H1 (cell line): ENCODE results near the gene CAV1. TPM values are rescaled to one million over a fixed set of nuclear protein-coding genes. Genes with fewer than 3 reads are reported as not detected.

ENCODE experiments used
- CTCF ChIA-PET: fragments of 300-600 bp; sonication (Branson Sonifier 250); formaldehyde crosslinking; loops from one replicate; lab custom pipeline; 2021; ENCODE audit not compliant: partially characterized antibody; lab: Charles Lee
- POLR2A ChIA-PET: fragments of 300-600 bp; sonication (Branson Sonifier 250); formaldehyde crosslinking; loops from one replicate; lab custom pipeline; 2021; ENCODE audit warnings: inconsistent platforms; ENCODE audit not compliant: partially characterized antibody; lab: Charles Lee
- DNase-seq, 2 experiments: peaks; one replicate each; pipeline versions ENCODE4 v3.0.0 to v3.0.0-alpha.2; 2010 to 2022; ENCODE audit warnings: low spot score in 2 of 2, low read depth in 1 of 2, mixed read lengths in 1 of 2
- FAIRE-seq: peaks from 2 replicates; lab custom pipeline; 2011; peaks lifted over from hg19 to GRCh38; lab: Jason Lieb, UNC
- H2AFZ ChIP-seq: 2 replicates; pipeline ENCODE4 v1.8.1; 2012; ENCODE audit warnings: low read length, inconsistent platforms
- H2AK5ac ChIP-seq: 2 replicates; pipeline ENCODE4 v1.6.1; 2013; ENCODE audit warnings: low read depth, low read length
- H2BK120ac ChIP-seq: replicated peaks from 2 replicates; pipeline ENCODE3; 2013; ENCODE audit warnings: low read depth, low read length, inconsistent platforms
- H2BK12ac ChIP-seq: 2 replicates; pipeline ENCODE4 v1.6.1; 2013; ENCODE audit warnings: low read depth, low read length
- H2BK15ac ChIP-seq: 2 replicates; pipeline ENCODE4 v1.6.1; 2013; ENCODE audit warnings: low read length
- H2BK20ac ChIP-seq: 2 replicates; pipeline ENCODE4 v1.6.1; 2013; ENCODE audit warnings: low read length
- H2BK5ac ChIP-seq: 2 replicates; pipeline ENCODE4 v1.6.1; 2013; ENCODE audit warnings: low read depth, low read length
- H3K14ac ChIP-seq: 2 replicates; pipeline ENCODE4 v1.6.1; 2013; ENCODE audit warnings: inconsistent platforms; ENCODE audit not compliant: insufficient read length
- H3K18ac ChIP-seq: 2 replicates; pipeline ENCODE4 v1.6.1; 2013; ENCODE audit warnings: low read length; ENCODE audit errors: extremely low read depth
- H3K23ac ChIP-seq: 2 replicates; pipeline ENCODE4 v1.6.1; 2013; ENCODE audit warnings: inconsistent platforms; ENCODE audit not compliant: insufficient read length
- H3K23me2 ChIP-seq: 2 replicates; pipeline ENCODE4 v1.6.1; 2013; ENCODE audit warnings: low read depth, low read length
- H3K27ac ChIP-seq: 2 replicates; pipeline ENCODE4 v1.6.1; 2011; ENCODE audit warnings: low read depth, low read length, inconsistent platforms
- H3K27me3 ChIP-seq, 4 experiments: replicated peaks in 1 of 4; 1 replicate in 1 of 4; 2 replicates in 3 of 4; pipeline versions ENCODE4 v1.6.1 to v1.8.1; 2011 to 2013; ENCODE audit warnings: low read length in 3 of 4, mild to moderate bottlenecking in 3 of 4, inconsistent platforms in 2 of 4, mixed read lengths in 2 of 4, moderate library complexity in 1 of 4; ENCODE audit not compliant: control insufficient read depth in 3 of 4, insufficient read depth in 3 of 4; ENCODE audit errors: extremely low read depth in 1 of 4
- H3K36me3 ChIP-seq, 4 experiments: 2 replicates each; pipeline versions ENCODE4 v1.6.1 to v1.8.1; 2011 to 2013; ENCODE audit warnings: mild to moderate bottlenecking in 4 of 4, low read length in 3 of 4, moderate library complexity in 2 of 4, control low read depth in 1 of 4, inconsistent platforms in 1 of 4; ENCODE audit not compliant: insufficient read depth in 4 of 4, control insufficient read depth in 2 of 4
- H3K4ac ChIP-seq: replicated peaks from 2 replicates; pipeline ENCODE3; 2013; ENCODE audit warnings: low read length, low read depth, mixed read lengths, inconsistent platforms; ENCODE audit not compliant: insufficient read length
- H3K4me1 ChIP-seq, 4 experiments: replicated peaks in 1 of 4; 1 replicate in 1 of 4; 2 replicates in 3 of 4; pipeline versions ENCODE4 v1.6.1 to v1.8.1; 2011 to 2013; ENCODE audit warnings: low read length in 3 of 4, inconsistent platforms in 2 of 4, mixed read lengths in 1 of 4; ENCODE audit not compliant: insufficient read depth in 4 of 4, control insufficient read depth in 3 of 4
- H3K4me2 ChIP-seq, 2 experiments: 2 replicates each; pipeline versions ENCODE4 v1.6.1 to v1.8.1; 2011 to 2013; ENCODE audit warnings: low read depth in 2 of 2, low read length in 2 of 2, control low read depth in 1 of 2, inconsistent platforms in 1 of 2, mild to moderate bottlenecking in 1 of 2; ENCODE audit not compliant: insufficient read depth in 1 of 2
- H3K4me3 ChIP-seq, 4 experiments: fragments of 200-600, 300-600 bp in 1 of 4; sonication (generic), shearing (Covaris generic), sonication (Bioruptor Twin) in 1 of 4; 2 replicates each; pipeline versions ENCODE4 v1.5.1 to v1.8.1; 2011 to 2016; ENCODE audit warnings: low read length in 4 of 4, low read depth in 3 of 4, control low read depth in 2 of 4, inconsistent platforms in 2 of 4, mild to moderate bottlenecking in 2 of 4, mixed read lengths in 1 of 4, moderate library complexity in 1 of 4; ENCODE audit not compliant: insufficient read depth in 2 of 4; ENCODE audit errors: extremely low read depth in 1 of 4
- H3K56ac ChIP-seq: replicated peaks from 2 replicates; pipeline ENCODE3; 2013; ENCODE audit warnings: low read depth, mild to moderate bottlenecking, mixed read lengths, low read length, inconsistent platforms; ENCODE audit not compliant: insufficient read length
- H3K79me1 ChIP-seq: 2 replicates; pipeline ENCODE4 v1.6.1; 2013; ENCODE audit warnings: low read depth, low read length, control low read depth
- H3K79me2 ChIP-seq, 2 experiments: 2 replicates each; pipeline versions ENCODE4 v1.6.1 to v1.8.1; 2012 to 2013; ENCODE audit warnings: low read length in 2 of 2, mild to moderate bottlenecking in 2 of 2, inconsistent platforms in 1 of 2; ENCODE audit not compliant: insufficient read depth in 2 of 2, control insufficient read depth in 1 of 2
- H3K9ac ChIP-seq, 4 experiments: replicated peaks in 1 of 4; 1 replicate in 1 of 4; 2 replicates in 3 of 4; pipeline versions ENCODE4 v1.6.1 to v1.8.1; 2011 to 2013; ENCODE audit warnings: low read depth in 3 of 4, low read length in 3 of 4, control low read depth in 2 of 4, mild to moderate bottlenecking in 2 of 4, moderate library complexity in 2 of 4, inconsistent platforms in 1 of 4; ENCODE audit errors: extremely low read depth in 1 of 4
- H3K9me3 ChIP-seq, 2 experiments: 2 replicates each; pipeline versions ENCODE4 v1.6.1 to v1.8.1; 2012 to 2013; ENCODE audit warnings: mild to moderate bottlenecking in 2 of 2, moderate library complexity in 2 of 2, control low read depth in 1 of 2, inconsistent platforms in 1 of 2, low read depth in 1 of 2, low read length in 1 of 2, mixed read lengths in 1 of 2; ENCODE audit not compliant: insufficient read depth in 2 of 2
- H4K20me1 ChIP-seq, 2 experiments: replicated peaks in 1 of 2; 2 replicates each; pipeline versions ENCODE3 to v1.8.1; 2011 to 2013; ENCODE audit warnings: inconsistent platforms in 2 of 2, low read length in 2 of 2, mild to moderate bottlenecking in 1 of 2; ENCODE audit not compliant: insufficient read depth in 2 of 2, control insufficient read depth in 1 of 2
- H4K5ac ChIP-seq: 2 replicates; pipeline ENCODE4 v1.6.1; 2013; ENCODE audit warnings: low read length, low read depth, mixed read lengths, inconsistent platforms; ENCODE audit not compliant: insufficient read length
- H4K8ac ChIP-seq: 2 replicates; pipeline ENCODE4 v1.8.0; 2013; ENCODE audit warnings: mild to moderate bottlenecking, moderate library complexity, low read length, inconsistent platforms; ENCODE audit not compliant: insufficient read depth; ENCODE audit errors: extremely low read depth
- H4K91ac ChIP-seq: replicated peaks from 2 replicates; pipeline ENCODE3; 2013; ENCODE audit warnings: low read length, mixed read lengths, inconsistent platforms; ENCODE audit not compliant: insufficient read length
- BRCA1 ChIP-seq: IDR thresholded peaks from 2 replicates; pipeline ENCODE4 v1.6.1; 2012; ENCODE audit warnings: low read depth, low read length, improper control_type of control experiment
- CHD1 ChIP-seq: IDR thresholded peaks from 2 replicates; pipeline ENCODE4 v1.6.1; 2012; ENCODE audit warnings: low read depth, low read length, improper control_type of control experiment
- CREB1 ChIP-seq: IDR thresholded peaks from 2 replicates; pipeline ENCODE4 v1.6.1; 2012; ENCODE audit warnings: inconsistent platforms
- CTBP2 ChIP-seq: IDR thresholded peaks from 2 replicates; pipeline ENCODE4 v1.7.0; 2011; ENCODE audit warnings: borderline replicate concordance, mild to moderate bottlenecking, moderate library complexity, mixed read lengths, low read length; ENCODE audit not compliant: insufficient read depth, insufficient read length
- EGR1 ChIP-seq: IDR thresholded peaks from 2 replicates; pipeline ENCODE4 v1.6.1; 2011; ENCODE audit warnings: low read depth, low read length, borderline replicate concordance
- FOSL1 ChIP-seq: IDR thresholded peaks from 2 replicates; pipeline ENCODE4 v1.6.1; 2011; ENCODE audit warnings: mild to moderate bottlenecking, low read depth, low read length, moderate library complexity; ENCODE audit not compliant: insufficient read depth
- GTF2F1 ChIP-seq: IDR thresholded peaks from 2 replicates; pipeline ENCODE4 v1.6.1; 2012; ENCODE audit warnings: low read depth, low read length, improper control_type of control experiment, borderline replicate concordance
- JUND ChIP-seq: IDR thresholded peaks from 2 replicates; pipeline ENCODE4 v1.6.1; 2011; ENCODE audit warnings: mild to moderate bottlenecking, improper control_type of control experiment, low read length
- NRF1 ChIP-seq: IDR thresholded peaks from 2 replicates; pipeline ENCODE4 v1.6.1; 2011; ENCODE audit warnings: mild to moderate bottlenecking, low read depth, low read length, improper control_type of control experiment
- POLR2A ChIP-seq, 2 experiments: IDR thresholded peaks; 1 replicate in 1 of 2; 2 replicates in 1 of 2; pipeline ENCODE4 v1.6.1; 2011; ENCODE audit warnings: low read depth in 2 of 2, low read length in 2 of 2, mild to moderate bottlenecking in 2 of 2; ENCODE audit errors: control extremely low read depth in 1 of 2
- RFX5 ChIP-seq: IDR thresholded peaks from 2 replicates; pipeline ENCODE4 v1.6.1; 2011; ENCODE audit warnings: low read depth, low read length, improper control_type of control experiment, borderline replicate concordance
- SIRT6 ChIP-seq: IDR thresholded peaks from one replicate; pipeline ENCODE4 v1.7.1; 2012; ENCODE audit warnings: low read length, inconsistent platforms
- SIX5 ChIP-seq: IDR thresholded peaks from 2 replicates; pipeline ENCODE4 v1.6.1; 2011; ENCODE audit warnings: mild to moderate bottlenecking, low read depth, low read length
- SP1 ChIP-seq: IDR thresholded peaks from 2 replicates; pipeline ENCODE4 v1.6.1; 2011; ENCODE audit warnings: low read depth, low read length
- SP4 ChIP-seq: IDR thresholded peaks from 2 replicates; pipeline ENCODE4 v1.6.1; 2012; ENCODE audit warnings: low read length, inconsistent platforms
- SUZ12 ChIP-seq: fragments of 200-600 bp; sonication (generic); IDR thresholded peaks from 2 replicates; pipeline ENCODE4 v1.6.1; 2012; ENCODE audit warnings: mild to moderate bottlenecking, inconsistent platforms, low read length, moderate library complexity, mixed read lengths
- WGBS, 2 experiments: shearing (Covaris generic) in 1 of 2; methylation state at CpG; one replicate each; pipeline versions ENCODE4 v1.1.6 to v1.1.7; 2013 to 2015; ENCODE audit warnings: low lambda C conversion rate in 2 of 2, mixed read lengths in 2 of 2, inconsistent platforms in 1 of 2, low coverage in 1 of 2, missing lambda C conversion rate in 1 of 2; ENCODE audit not compliant: insufficient replicate concordance in 2 of 2, insufficient coverage in 1 of 2, insufficient read length in 1 of 2; ENCODE audit errors: extremely low coverage in 1 of 2, missing lambda C conversion rate in 1 of 2; 5-methylcytosine and 5-hydroxymethylcytosine counted together
- polyA plus RNA-seq, 7 experiments: library from polyadenylated mRNA; depleted of rRNA in 3 of 7; stranded (reverse) in 5 of 7; unstranded in 2 of 7; fragments of >200 nt in 5 of 7; fragments of 200-250 nt in 2 of 7; gene quantifications; 1 replicate in 5 of 7; 2 replicates in 1 of 7; 4 replicates in 1 of 7; pipeline versions ENCODE4 v1.2.1 to v1.2.3, GENCODE V29; 2011 to 2013; ENCODE audit warnings: missing spikeins in 2 of 7, mixed read lengths in 2 of 7
- total RNA-seq: library from RNA; stranded (reverse); fragmentation: NEBNext Ultra II Directional; extraction: Animal tissue kit (Norgen Biotek cat#: 25700); gene quantifications from 2 replicates; pipeline ENCODE4 v1.2.1, GENCODE V29; 2021
- TF ChIP-seq, protein P1 (sequence below): IDR thresholded peaks from 2 replicates; pipeline ENCODE4 v1.6.1; 2012; ENCODE audit warnings: inconsistent platforms

The CAV1 gene
- total and polyA plus RNA-seq, 2 of the 8 experiments (the other 6 are each of a cell fraction or from before 2014, with no cell fraction given), result 16.3 to 21.8 TPM

DNA sequence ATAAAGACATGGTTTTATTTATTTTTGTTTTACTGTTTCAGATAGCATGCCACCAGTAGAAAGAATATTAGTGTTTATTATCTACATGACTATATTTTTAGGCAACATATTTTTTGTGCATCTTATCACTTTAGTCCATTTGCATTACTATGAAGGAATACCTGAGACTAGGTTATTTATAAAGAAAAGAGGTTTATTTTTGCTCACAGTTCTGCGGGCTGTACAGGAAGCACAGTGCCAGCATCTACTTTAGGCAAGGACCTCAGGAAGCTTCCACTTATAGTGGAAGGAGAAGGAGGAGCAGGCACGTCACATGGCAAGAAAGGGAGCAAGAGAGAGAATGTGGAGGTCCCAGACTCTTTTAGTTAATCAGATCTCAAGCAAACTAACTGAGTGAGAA lies 19.6 kb upstream of the CAV1 start:
- no peaks in the 10 kb centered on the region for H3K79me2 ChIP-seq
- H2BK15ac ChIP-seq, result no peak overlapping the region
- POLR2A ChIA-PET, result no interaction called here
- no peak overlapping the region for H2BK12ac ChIP-seq
- H4K5ac ChIP-seq, result no peak overlapping the region
- peaks cover 0 to 9% (median 7%) of the 10 kb centered on the region in 4 experiments; a peak in 6 of 7 replicates for H3K27me3 ChIP-seq
- no peak overlapping the region for H3K18ac ChIP-seq
- no peak overlapping the region for H4K8ac ChIP-seq
- DNase-seq (no peak), FAIRE-seq (no peak)
- H2AFZ ChIP-seq, result no peak overlapping the region
- CTCF ChIA-PET, result no interaction called here
- peaks cover 0 to 3% (median 2%) of the 10 kb centered on the region in 4 experiments; a peak in 3 of 7 replicates for H3K4me1 ChIP-seq
- no peak overlapping the region for H3K9ac ChIP-seq
- H3K4ac ChIP-seq, result no peak overlapping the region
- no peak overlapping the region for H3K4me2 ChIP-seq
- H4K91ac ChIP-seq, result no peak overlapping the region
- H3K79me1 ChIP-seq, result no peaks in the 10 kb centered on the region
- no peak overlapping the region for H3K23ac ChIP-seq
- no peak overlapping the region for H3K14ac ChIP-seq
- no peak overlapping the region for H2AK5ac ChIP-seq
- no peaks in the 10 kb centered on the region for H3K36me3 ChIP-seq
- peaks cover 3% of the 10 kb centered on the region; the same call in 1 of the 2 replicates for H3K23me2 ChIP-seq
- no peak overlapping the region for H3K56ac ChIP-seq
- H3K9me3 ChIP-seq, result no peaks in the 10 kb centered on the region
- H3K4me3 ChIP-seq, result no peak overlapping the region
- WGBS, 2 experiments, result 73% methylated on average over 2 of the region's 2 CpGs; no CpG with 5 or more reads in 1 of the 2 experiments
- no peak overlapping the region for H2BK5ac ChIP-seq
- H3K27ac ChIP-seq, result no peak overlapping the region
- H2BK20ac ChIP-seq, result no peak overlapping the region
- H2BK120ac ChIP-seq, result no peak overlapping the region
- no peaks in the 10 kb centered on the region for H4K20me1 ChIP-seq
- TF ChIP-seq SP4 (no peak), SIRT6 (no peak), NRF1 (no peak), CTBP2 (no peak), CHD1 (no peak), EGR1 (no peak), BRCA1 (no peak), FOSL1 (no peak), GTF2F1 (no peak), SUZ12 (no peak), JUND (no peak), SIX5 (no peak), RFX5 (no peak), POLR2A (IDR thresholded peaks at IDR 0.05; ENCODE audit: control extremely low read depth in 1 of 2, low read depth in 2 of 2, low read length in 2 of 2) (no peak), CREB1 (no peak), SP1 (no peak)
- TF ChIP-seq, protein P1, sequence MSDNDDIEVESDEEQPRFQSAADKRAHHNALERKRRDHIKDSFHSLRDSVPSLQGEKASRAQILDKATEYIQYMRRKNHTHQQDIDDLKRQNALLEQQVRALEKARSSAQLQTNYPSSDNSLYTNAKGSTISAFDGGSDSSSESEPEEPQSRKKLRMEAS, result no peak
